Mucosa of descending colon (tissue), 3 donors: Measurements from ENCODE around the gene CD14. TPM values are rescaled to one million over a fixed set of nuclear protein-coding genes. Genes with fewer than 3 reads are reported as not detected.
A peak's percentile ranks its signal among the peaks of the same experiment; 100 is the strongest.
"Not testable (repeated sequence)": the region's sequence is repeated elsewhere in the genome, so short reads cannot be mapped to it uniquely, and the experiment has no call there.

ENCODE experiments used
- ATAC-seq: fragments of 200-7000 bp; cut with Tn5 transposase; one replicate; pipeline ENCODE4 v1.9.1; 2020; ENCODE audit warnings: mild to moderate bottlenecking, moderate library complexity
- DNase-seq, 3 donors: peaks; one replicate each; pipeline ENCODE4 v3.0.0-alpha.2; 2020
- H3K36me3 ChIP-seq: fragments of 200-600 bp; one replicate; pipeline ENCODE4 v1.8.0; 2021; ENCODE audit warnings: low read depth, mild to moderate bottlenecking
- H3K4me1 ChIP-seq: fragments of 200-600 bp; one replicate; pipeline ENCODE4 v1.8.0; 2021; ENCODE audit warnings: low read depth, mild to moderate bottlenecking
- H3K4me3 ChIP-seq: fragments of 200-600 bp; one replicate; pipeline ENCODE4 v1.8.0; 2021; ENCODE audit warnings: mild to moderate bottlenecking
- H3K9me3 ChIP-seq: fragments of 200-600 bp; one replicate; pipeline ENCODE4 v1.8.0; 2021; ENCODE audit warnings: mild to moderate bottlenecking
- CTCF ChIP-seq: fragments of 200-600 bp; IDR thresholded peaks from one replicate; pipeline ENCODE4 v1.8.0; 2022; ENCODE audit warnings: antibody characterized with exemption, mild to moderate bottlenecking
- intact Hi-C, 2 donors: fragments of 100-400 bp; cut with DNase I in 1 of 2; cut with micrococcal nuclease in 1 of 2; formaldehyde crosslinking; loops; one replicate each; pipeline versions ENCODE4 v1.11.0 to v1.11.1; 2022; cut with DNase I, micrococcal nuclease
- total RNA-seq, 3 donors: library from RNA; stranded (reverse); fragmentation: NEBNext Ultra II Directional in 2 of 3; extraction: Animal tissue kit (Norgen Biotek cat#: 25700) in 2 of 3; gene quantifications; one replicate each; pipeline versions ENCODE4 v1.2.1 to v1.2.4, GENCODE V29; 2021 to 2023
- donor health status: DM: no; HTN: no; CAD: no; lungs with moderate emphysema.
- donor health status: DM: no; HTN: no; CAD: no.
- donor health status: DM: no; HTN: yes; CAD: no.

The CD14 gene
- total RNA-seq, 3 donors from 2014 or later: 35.8 to 92.8 (median 90.9) TPM

- ATAC-seq (peak; percentile 78), DNase-seq (no peak)
- Histone ChIP-seq H3K36me3 (no peaks in the 10 kb centered on the region), H3K9me3 (no peaks in the 10 kb centered on the region), H3K4me1 (peaks cover 12% of the 10 kb centered on the region), H3K4me3 (no peak overlapping the region)
- intact Hi-C loops: no loop called here
- TF ChIP-seq CTCF: no peak
These were observed 32.9 kb downstream of the CD14 start for GRCh38 chr5:140600096-140600495.

GRCh38 chr5:140598836-140599235 is 34.1 kb downstream of the CD14 start:
- intact Hi-C loops: no loop called here
- TF ChIP-seq CTCF: no peak
- no peak for DNase-seq
- H3K4me3 ChIP-seq: no peak overlapping the region
- no peaks in the 10 kb centered on the region for H3K36me3 ChIP-seq
- no peaks in the 10 kb centered on the region for H3K9me3 ChIP-seq
- peaks cover 14% of the 10 kb centered on the region for H3K4me1 ChIP-seq
- no peak for ATAC-seq

GRCh38 chr5:140596321-140596741 is 36.6 kb downstream of the CD14 start:
- H3K9me3 ChIP-seq: no peaks in the 10 kb centered on the region
- intact Hi-C loops: no loop called here
- ATAC-seq (peak; percentile 36), DNase-seq (no peak)
- no peak overlapping the region for H3K4me3 ChIP-seq
- TF ChIP-seq CTCF: no peak
- H3K36me3 ChIP-seq: no peaks in the 10 kb centered on the region
- peaks cover 14% of the 10 kb centered on the region for H3K4me1 ChIP-seq

GRCh38 chr5:140595538-140596300 is 37.3 kb downstream of the CD14 start:
- no peak overlapping the region for H3K4me3 ChIP-seq
- no peak for TF ChIP-seq CTCF
- peak; percentile 65 for ATAC-seq
- H3K4me1 ChIP-seq: peaks cover 14% of the 10 kb centered on the region
- DNase-seq: peak in 1 of 3 donors; percentile 60
- intact Hi-C loops: no loop called here
- no peaks in the 10 kb centered on the region for H3K36me3 ChIP-seq
- H3K9me3 ChIP-seq: no peaks in the 10 kb centered on the region

- no peaks in the 10 kb centered on the region for H3K36me3 ChIP-seq
- no peaks in the 10 kb centered on the region for H3K9me3 ChIP-seq
- no peak overlapping the region for H3K4me3 ChIP-seq
- intact Hi-C loops: no loop called here
- H3K4me1 ChIP-seq: peaks cover 6% of the 10 kb centered on the region
- no peak for ATAC-seq
- TF ChIP-seq CTCF: no peak
- peak in 1 of 3 donors; percentile 55 for DNase-seq
These were observed 38.8 kb downstream of the CD14 start for GRCh38 chr5:140594169-140594568.

- ATAC-seq: peak; percentile 45
These were observed 39.9 kb downstream of the CD14 start for GRCh38 chr5:140593070-140593469.

More at GRCh38 chr5:140593070-140593469, 39.9 kb downstream of the CD14 start:
- H3K9me3 ChIP-seq, H3K36me3 ChIP-seq, intact Hi-C loops, H3K4me3 ChIP-seq, H3K4me1 ChIP-seq: not testable (repeated sequence)
- DNase-seq: peak in 2 of 3 donors; percentile 42 to 49
